Psoas muscle (tissue), 8 donors: Measurements from ENCODE around the gene MPP7. TPM values are rescaled to one million over a fixed set of nuclear protein-coding genes. Genes with fewer than 3 reads are reported as not detected.

Experiments used
- ATAC-seq, 4 donors: fragments of 200-7000 bp; cut with Tn5 transposase; one replicate each; pipeline ENCODE4 v1.9.1; 2020; ENCODE audit warnings: moderate library complexity in 3 of 4, mild to moderate bottlenecking in 2 of 4
- DNase-seq, 2 donors: peaks; one replicate each; pipeline ENCODE4 v3.0.0-alpha.2; 2020
- H3K27ac ChIP-seq: fragments of 200-600 bp; one replicate; pipeline ENCODE4 v1.8.0; 2022
- H3K27me3 ChIP-seq, 3 donors: fragments of 200-600 bp in 1 of 3; one replicate each; pipeline versions ENCODE4 v1.6.1 to v1.8.0; 2013 to 2022; ENCODE audit warnings: low read length in 2 of 3, mild to moderate bottlenecking in 2 of 3, moderate library complexity in 1 of 3; ENCODE audit not compliant: insufficient read depth in 3 of 3
- H3K36me3 ChIP-seq, 2 donors: fragments of 200-600 bp in 1 of 2; one replicate each; pipeline versions ENCODE4 v1.6.1 to v1.8.0; 2013 to 2022; ENCODE audit warnings: low read depth in 1 of 2, mild to moderate bottlenecking in 1 of 2, moderate library complexity in 1 of 2; ENCODE audit not compliant: insufficient read depth in 1 of 2
- H3K4me1 ChIP-seq: fragments of 200-600 bp; one replicate; pipeline ENCODE4 v1.8.0; 2022
- H3K4me3 ChIP-seq: fragments of 200-600 bp; one replicate; pipeline ENCODE4 v1.8.0; 2022; ENCODE audit warnings: mild to moderate bottlenecking
- H3K9me3 ChIP-seq: fragments of 200-600 bp; one replicate; pipeline ENCODE4 v1.8.0; 2022
- CTCF ChIP-seq: fragments of 200-600 bp; IDR thresholded peaks from one replicate; pipeline ENCODE4 v1.8.0; 2022; ENCODE audit warnings: antibody characterized with exemption
- WGBS, 3 donors: extraction: QIAGEN DNeasy Blood & Tissue Kit; methylation state at CpG; one replicate each; pipeline versions ENCODE4 v1.1.6 to v1.1.7; 2013; 5-methylcytosine and 5-hydroxymethylcytosine counted together
- intact Hi-C, 2 donors: fragments of 100-400 bp; cut with DNase I; formaldehyde crosslinking; loops; one replicate each; pipeline versions ENCODE4 v1.11.0 to v1.14.2; 2022
- polyA plus RNA-seq, 3 donors: library from polyadenylated mRNA; stranded (reverse); fragments of 200-250 nt; gene quantifications; one replicate each; pipeline ENCODE4 v1.2.3, GENCODE V29; 2013
- total RNA-seq, 4 donors: library from RNA; stranded (reverse); fragmentation: NEBNext Ultra II Directional in 2 of 4; extraction: Animal tissue kit (Norgen Biotek cat#: 25700) in 2 of 4; gene quantifications; one replicate each; pipeline versions ENCODE4 v1.2.1 to v1.2.4, GENCODE V29; 2021 to 2023
- donor health status: healthy with polysubstance abuse.
- donor health status: DM: no; HTN: no; CAD: no; lungs with moderate emphysema.
- donor health status: Bipolar disorder and iron deficiency.
- donor health status: healthy.
- donor health status: DM: yes; HTN: yes; CAD: no.
- donor health status: DM: no; HTN: no; CAD: no.
- donor health status: DM: no; HTN: no; CAD: no.
- donor health status: DM: yes; HTN: yes; CAD: no.

MPP7 gene
- total and polyA plus RNA-seq, 7 donors, result 2.3 to 12.5 (median 11.3) TPM

GRCh38 chr10:28254290-28254985 is 48.4 kb downstream of the MPP7 start:
- Histone ChIP-seq H3K4me3 (no peak overlapping the region), H3K27me3 (no peaks in the 10 kb centered on the region), H3K4me1 (peaks cover 25% of the 10 kb centered on the region), H3K27ac (no peak overlapping the region), H3K9me3 (no peaks in the 10 kb centered on the region), H3K36me3 (no peaks in the 10 kb centered on the region)
- intact Hi-C loops, result loop anchor here in 1 of 2 donors (5.0 kb wide), 1 partner anchor 48 kb away; the partner anchor contains the start of gene MPP7
- 36 to 38% (median 38%) methylated on average over 6 of the region's 6 CpGs for WGBS, 3 donors
- no peak for TF ChIP-seq CTCF
- DNase-seq (peak in 1 of 2 donors; percentile 24), ATAC-seq (peak in 1 of 4 donors; percentile 43)

GRCh38 chr10:28253169-28253785 is 49.6 kb downstream of the MPP7 start:
- H3K4me3 ChIP-seq, result no peak overlapping the region
- no peak overlapping the region for H3K27ac ChIP-seq
- H3K27me3 ChIP-seq, result no peaks in the 10 kb centered on the region
- WGBS, 3 donors, result 68 to 81% (median 73%) methylated on average over 11 of the region's 11 CpGs
- no peaks in the 10 kb centered on the region for H3K9me3 ChIP-seq
- TF ChIP-seq CTCF, result no peak
- DNase-seq (no peak), ATAC-seq (no peak)
- peaks cover 31% of the 10 kb centered on the region for H3K4me1 ChIP-seq
- no peaks in the 10 kb centered on the region for H3K36me3 ChIP-seq
- intact Hi-C loops, result loop anchor here in 1 of 2 donors (5.0 kb wide), 1 partner anchor 49 kb away; the partner anchor contains the start of gene MPP7

Other genes starting within 250 kb of the MPP7 start
- 10 to 100 TPM; 61.9 to 75.1 (median 65.2) TPM for gene WAC, start 230.1 kb upstream of the MPP7 start, total RNA-seq
- 10 to 100 TPM; 33.9 to 79.9 (median 37.4) TPM for gene WAC, start 230.1 kb upstream of the MPP7 start, polyA plus RNA-seq